Mesothelial cell of epicardium (in vitro differentiated cells): ENCODE results near the gene CARS1. TPM values are rescaled to one million over a fixed set of nuclear protein-coding genes. Genes with fewer than 3 reads are reported as not detected.

Experiments used
- DNase-seq, 2 experiments: peaks; one replicate each; pipeline ENCODE4 v3.0.0; 2021; ENCODE audit warnings: low spot score in 2 of 2; ENCODE audit not compliant: unreplicated experiment in 2 of 2
- H3K27ac Mint-ChIP-seq: 2 replicates; pipeline ENCODE4 v1.8.0; 2021; ENCODE audit warnings: mixed read lengths
- H3K27me3 Mint-ChIP-seq: 2 replicates; pipeline ENCODE4 v1.8.0; 2021; ENCODE audit warnings: low read depth, mixed read lengths
- H3K36me3 Mint-ChIP-seq: 2 replicates; pipeline ENCODE4 v1.8.0; 2021; ENCODE audit warnings: mixed read lengths
- H3K4me1 Mint-ChIP-seq: 2 replicates; pipeline ENCODE4 v1.8.0; 2021; ENCODE audit warnings: mixed read lengths
- H3K4me3 Mint-ChIP-seq: 2 replicates; pipeline ENCODE4 v1.8.0; 2021; ENCODE audit warnings: mild to moderate bottlenecking, moderate library complexity, mixed read lengths
- H3K9me3 Mint-ChIP-seq: 2 replicates; pipeline ENCODE4 v1.8.0; 2021; ENCODE audit warnings: mixed read lengths
- total RNA-seq: library from RNA; stranded (reverse); gene quantifications from 3 replicates; pipeline ENCODE4 v1.2.1, GENCODE V29; 2021
- TF ChIP-seq, protein P1 (sequence below): fragments of 200-600 bp; sonication (generic); IDR thresholded peaks from one replicate; pipeline ENCODE4 v1.5.0; 2021; ENCODE audit warnings: antibody characterized with exemption; ENCODE audit not compliant: unreplicated experiment

Gene CARS1
- total RNA-seq, 1 donor from 2014 or later, result 32.7 TPM

DNA sequence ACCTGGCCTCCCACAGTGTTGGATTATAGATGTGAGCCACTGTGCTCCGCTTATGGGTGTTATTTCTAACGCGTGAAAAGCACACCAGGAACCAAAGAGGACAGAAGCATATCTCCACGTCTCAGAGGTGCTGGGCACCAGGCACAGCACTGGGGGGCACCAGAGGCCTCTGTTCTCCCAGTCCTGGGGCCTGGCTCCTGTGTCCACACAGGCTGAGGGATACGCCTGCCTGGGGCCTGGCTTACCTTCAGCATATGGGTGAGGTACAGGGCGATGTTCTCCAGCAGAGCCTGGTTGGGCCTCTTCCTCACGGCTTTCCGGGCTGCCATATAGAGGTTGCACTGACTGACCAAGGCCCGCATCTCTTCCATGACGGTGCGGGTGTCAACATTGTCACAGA lies 40.4 kb downstream of the CARS1 start:
- Mint-ChIP-seq H3K9me3 (no peaks in the 10 kb centered on the region), H3K4me1 (no peaks in the 10 kb centered on the region), H3K4me3 (no peak overlapping the region), H3K27ac (no peak overlapping the region), H3K36me3 (peaks cover 16% of the 10 kb centered on the region), H3K27me3 (no peaks in the 10 kb centered on the region)
- no peak for DNase-seq
- TF ChIP-seq, protein P1, sequence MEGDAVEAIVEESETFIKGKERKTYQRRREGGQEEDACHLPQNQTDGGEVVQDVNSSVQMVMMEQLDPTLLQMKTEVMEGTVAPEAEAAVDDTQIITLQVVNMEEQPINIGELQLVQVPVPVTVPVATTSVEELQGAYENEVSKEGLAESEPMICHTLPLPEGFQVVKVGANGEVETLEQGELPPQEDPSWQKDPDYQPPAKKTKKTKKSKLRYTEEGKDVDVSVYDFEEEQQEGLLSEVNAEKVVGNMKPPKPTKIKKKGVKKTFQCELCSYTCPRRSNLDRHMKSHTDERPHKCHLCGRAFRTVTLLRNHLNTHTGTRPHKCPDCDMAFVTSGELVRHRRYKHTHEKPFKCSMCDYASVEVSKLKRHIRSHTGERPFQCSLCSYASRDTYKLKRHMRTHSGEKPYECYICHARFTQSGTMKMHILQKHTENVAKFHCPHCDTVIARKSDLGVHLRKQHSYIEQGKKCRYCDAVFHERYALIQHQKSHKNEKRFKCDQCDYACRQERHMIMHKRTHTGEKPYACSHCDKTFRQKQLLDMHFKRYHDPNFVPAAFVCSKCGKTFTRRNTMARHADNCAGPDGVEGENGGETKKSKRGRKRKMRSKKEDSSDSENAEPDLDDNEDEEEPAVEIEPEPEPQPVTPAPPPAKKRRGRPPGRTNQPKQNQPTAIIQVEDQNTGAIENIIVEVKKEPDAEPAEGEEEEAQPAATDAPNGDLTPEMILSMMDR, result no peak

- Mint-ChIP-seq H3K4me1 (no peaks in the 10 kb centered on the region), H3K36me3 (peaks cover 17% of the 10 kb centered on the region)
These were observed 41.4 kb downstream of the CARS1 start for GRCh38 chr11:3015796-3016195.

DNA sequence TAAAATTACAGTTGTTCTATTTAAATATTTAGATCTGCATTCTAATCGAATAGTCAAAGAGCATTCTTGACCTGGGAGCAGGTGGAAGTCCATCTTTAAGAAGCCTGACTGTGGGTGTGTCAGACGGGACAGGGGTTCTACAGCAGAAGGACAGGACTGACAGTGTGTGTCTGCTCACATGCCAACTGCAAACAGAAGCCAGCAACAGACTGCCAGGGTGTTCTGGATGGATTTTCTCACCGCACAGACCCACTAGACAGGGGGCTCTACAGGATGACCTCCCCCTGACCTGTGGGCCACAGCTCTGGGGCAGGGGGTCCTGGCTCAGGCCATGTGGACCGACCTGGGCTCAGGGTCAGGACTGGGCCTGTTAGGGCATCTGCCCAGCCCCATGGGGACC lies 42.3 kb downstream of the CARS1 start:
- Mint-ChIP-seq H3K4me1 (no peaks in the 10 kb centered on the region), H3K9me3 (no peaks in the 10 kb centered on the region), H3K27me3 (no peaks in the 10 kb centered on the region), H3K4me3 (no peak overlapping the region), H3K27ac (no peak overlapping the region), H3K36me3 (peaks cover 15% of the 10 kb centered on the region)
- DNase-seq, result no peak
- TF ChIP-seq, protein P1, result no peak

More at GRCh38 chr11:3015796-3016195, 41.4 kb downstream of the CARS1 start:
- no peak for DNase-seq
- Mint-ChIP-seq H3K27me3 (no peaks in the 10 kb centered on the region), H3K4me3 (no peak overlapping the region), H3K27ac (no peak overlapping the region), H3K9me3 (no peaks in the 10 kb centered on the region)
- TF ChIP-seq, protein P1, result no peak

- peaks cover 19% of the 10 kb centered on the region for H3K36me3 Mint-ChIP-seq
- no peaks in the 10 kb centered on the region for H3K27me3 Mint-ChIP-seq
- no peaks in the 10 kb centered on the region for H3K4me1 Mint-ChIP-seq
- DNase-seq, result no peak
- no peak overlapping the region for H3K4me3 Mint-ChIP-seq
- H3K27ac Mint-ChIP-seq, result no peak overlapping the region
- no peaks in the 10 kb centered on the region for H3K9me3 Mint-ChIP-seq
- TF ChIP-seq, protein P1, result no peak
These were observed 42.9 kb downstream of the CARS1 start for GRCh38 chr11:3014057-3014938.

DNA sequence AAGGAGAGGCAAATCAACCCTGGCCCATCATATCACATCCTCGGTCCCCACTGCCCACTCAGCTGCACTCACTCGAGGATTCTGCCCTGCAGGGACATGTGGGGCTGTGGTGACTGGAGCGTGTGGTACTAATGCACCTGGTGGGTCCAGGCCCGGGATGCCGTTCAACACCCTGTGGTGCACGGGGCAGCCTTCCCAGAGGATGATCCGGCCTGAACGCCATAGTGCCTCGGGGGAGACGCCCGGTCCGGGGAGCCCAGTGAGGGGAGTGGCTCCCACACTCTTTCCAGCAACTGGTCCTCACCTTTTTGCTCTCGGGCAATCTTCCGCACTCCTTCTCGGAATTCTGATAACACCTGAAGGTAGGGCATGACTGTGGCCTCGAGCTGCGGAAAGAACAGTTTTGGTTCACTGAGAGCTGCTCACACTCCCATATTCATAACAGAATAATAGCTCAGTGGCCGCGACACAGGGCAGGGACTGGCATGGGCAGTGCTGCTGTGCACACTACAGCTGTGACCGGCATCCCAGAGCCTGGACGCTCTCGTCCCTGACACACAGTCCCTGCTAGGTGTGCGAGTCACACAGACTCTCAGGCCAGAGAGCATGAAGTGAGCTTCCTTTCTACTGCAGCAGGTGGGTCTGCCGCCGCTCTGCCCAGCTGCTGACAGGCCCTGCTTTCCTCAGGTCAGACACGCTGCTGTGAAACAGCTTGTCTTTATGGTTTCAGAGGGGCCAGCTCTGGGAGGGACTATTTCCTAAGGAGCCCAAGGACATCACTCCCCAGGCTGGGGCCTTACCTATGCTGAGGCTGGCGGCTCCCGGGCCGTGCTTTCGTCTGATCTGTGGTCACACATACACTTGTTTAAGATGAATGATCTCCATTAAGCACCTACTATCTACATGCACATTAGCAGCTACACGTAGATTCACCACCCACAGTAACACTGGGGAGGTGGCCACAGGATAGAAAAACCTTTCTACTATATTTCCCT lies 45.0 kb downstream of the CARS1 start:
- H3K27ac Mint-ChIP-seq, result no peak overlapping the region
- H3K9me3 Mint-ChIP-seq, result no peaks in the 10 kb centered on the region
- TF ChIP-seq, protein P1, result no peak
- no peak overlapping the region for H3K4me3 Mint-ChIP-seq
- H3K27me3 Mint-ChIP-seq, result no peaks in the 10 kb centered on the region
- no peak for DNase-seq
- H3K4me1 Mint-ChIP-seq, result no peaks in the 10 kb centered on the region
- H3K36me3 Mint-ChIP-seq, result peaks cover 18% of the 10 kb centered on the region
